Embryonic facial prominence (tissue), 1 donor: ENCODE data around the gene TRIB2.

Source experiments
- DNase-seq: peaks from one replicate; pipeline ENCODE4 v3.0.0-alpha.2; 2016; ENCODE audit errors: extremely low spot score

TRIB2 gene

GRCh38 chr2:12778369-12778768, 61.6 kb downstream of the TRIB2 start:
- DNase-seq = no peak

GRCh38 chr2:12778811-12779579, 62.3 kb downstream of the TRIB2 start:
- DNase-seq = no peak

DNA sequence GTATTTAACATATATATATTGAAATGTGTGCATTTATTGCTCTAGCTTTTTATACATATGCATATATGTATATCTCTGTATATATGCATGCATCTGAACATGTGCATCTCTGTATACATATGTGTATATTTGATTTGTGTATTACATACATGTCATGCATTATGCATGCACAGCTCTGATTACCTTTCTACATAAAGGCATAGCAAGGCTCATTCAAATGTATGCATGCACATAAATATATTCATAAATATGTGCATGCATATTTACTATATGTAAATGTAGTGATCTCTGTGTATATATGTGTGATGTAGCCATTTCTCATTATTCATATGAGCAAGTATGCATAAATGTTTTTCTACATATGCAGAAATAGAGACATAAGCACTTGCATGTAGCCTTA, 64.6 kb downstream of the TRIB2 start:
- no peak for DNase-seq

- DNase-seq = no peak
These were observed 71.4 kb downstream of the TRIB2 start for GRCh38 chr2:12787891-12788801.

- no peak for DNase-seq
These were observed 75.2 kb downstream of the TRIB2 start for GRCh38 chr2:12791906-12792305.
